NB4 (cell line): ENCODE measurements around the gene MALL.

Experiments used
- CTCF ChIP-seq: IDR thresholded peaks from one replicate; pipeline ENCODE4 v1.5.1; 2012; ENCODE audit warnings: low read depth, low read length
- MAX ChIP-seq: IDR thresholded peaks from 2 replicates; pipeline ENCODE4 v1.6.1; 2011; ENCODE audit warnings: low read depth, low read length
- MYC ChIP-seq: IDR thresholded peaks from 2 replicates; pipeline ENCODE4 v1.6.1; 2011; ENCODE audit warnings: low read depth, low read length

DNA sequence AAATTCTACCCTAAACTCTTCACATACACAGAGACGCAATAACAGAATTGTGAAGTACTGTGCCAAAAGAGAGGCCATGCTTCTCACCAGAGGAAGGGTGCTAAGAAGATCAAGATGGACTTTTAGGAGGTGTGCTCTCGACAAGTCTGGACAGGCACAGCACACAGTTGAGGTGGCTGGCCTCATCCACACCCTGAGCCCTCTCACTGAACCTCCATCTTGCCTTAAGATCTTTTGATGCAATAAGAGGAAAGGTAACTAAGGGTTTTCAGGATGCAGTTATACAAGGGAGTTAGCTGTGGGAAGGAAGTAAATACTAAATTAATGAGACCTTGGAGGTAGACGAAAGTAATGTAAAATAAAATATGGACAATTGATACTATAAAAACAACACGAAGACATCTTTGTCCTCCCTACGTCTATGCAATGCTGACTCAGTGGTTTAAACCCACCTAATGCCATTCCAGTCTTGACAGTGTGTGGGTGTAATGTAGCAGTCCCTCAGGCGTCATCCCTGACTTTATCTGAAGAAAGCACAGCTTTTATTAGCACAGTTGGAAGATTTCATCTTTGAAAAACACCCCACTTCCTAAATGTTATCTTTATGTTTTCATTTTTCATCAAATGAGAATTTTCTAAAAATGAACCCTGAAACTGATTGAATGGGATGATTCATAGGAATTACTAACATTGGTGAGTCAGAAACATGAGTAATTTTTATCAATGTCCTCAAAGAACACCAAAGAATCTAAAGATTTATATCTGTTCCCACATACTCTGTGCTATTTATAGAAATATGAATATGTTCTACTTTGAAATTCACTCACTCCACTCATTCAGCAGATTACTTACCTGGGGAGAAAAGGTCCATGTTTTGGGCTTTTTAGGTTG is 34.0 kb upstream of the MALL start:
- TF ChIP-seq CTCF: no peak
- no peak for TF ChIP-seq MYC
- no peak for TF ChIP-seq MAX
